IMR-90 (cell line): ENCODE results near the gene SYTL2. TPM values are rescaled to one million over a fixed set of nuclear protein-coding genes. Genes with fewer than 3 reads are reported as not detected.
"Not testable (repeated sequence)": the region's sequence is repeated elsewhere in the genome, so short reads cannot be mapped to it uniquely, and the experiment has no call there.

Source experiments
- ATAC-seq: fragments of 200-7000 bp; cut with Tn5 transposase; 2 replicates; pipeline ENCODE4 v1.9.1; 2020; ENCODE audit warnings: low read depth, mild to moderate bottlenecking, moderate library complexity
- BruUV-seq: library from RNA; stranded (reverse); fragments of 400-500 nt; replicated peaks from 2 replicates; lab custom pipeline; 2021; lab: Mats Ljungman, UMichigan
- CTCF ChIA-PET: fragments of 300-600 bp; formaldehyde crosslinking; extraction: SDS; loops from one replicate; lab custom pipeline; 2021; ENCODE audit warnings: antibody characterized with exemption; lab: Yijun Ruan, JAX
- POLR2A ChIA-PET: fragments of 300-600 bp; sonication (Branson Sonifier 250); formaldehyde crosslinking; loops from one replicate; lab custom pipeline; 2022; ENCODE audit warnings: antibody characterized with exemption; ENCODE audit not compliant: unreplicated experiment; lab: Charles Lee
- DNase-seq: peaks from one replicate; pipeline ENCODE4 v3.0.0; 2013
- H2AFZ ChIP-seq: replicated peaks from 2 replicates; pipeline ENCODE3; 2013; ENCODE audit warnings: low read length, mild to moderate bottlenecking; ENCODE audit not compliant: poor library complexity
- H2AK5ac ChIP-seq: 2 replicates; pipeline ENCODE4 v1.6.1; 2013; ENCODE audit warnings: low read depth, low read length, inconsistent platforms
- H2AK9ac ChIP-seq: replicated peaks from 2 replicates; pipeline ENCODE3; 2013; ENCODE audit warnings: mild to moderate bottlenecking, low read depth, low read length, moderate library complexity; ENCODE audit not compliant: poor library complexity
- H2BK120ac ChIP-seq: 2 replicates; pipeline ENCODE4 v1.6.1; 2013; ENCODE audit warnings: low read depth, low read length, inconsistent platforms
- H2BK15ac ChIP-seq: 3 replicates; pipeline ENCODE4 v1.6.1; 2013; ENCODE audit warnings: low read depth, low read length, inconsistent platforms
- H2BK20ac ChIP-seq: 2 replicates; pipeline ENCODE4 v1.6.1; 2013; ENCODE audit warnings: low read depth, mild to moderate bottlenecking, inconsistent platforms, low read length, moderate library complexity
- H2BK5ac ChIP-seq: 2 replicates; pipeline ENCODE4 v1.6.1; 2013; ENCODE audit warnings: mild to moderate bottlenecking, low read depth, low read length, inconsistent platforms; ENCODE audit not compliant: poor library complexity, severe bottlenecking
- H3K14ac ChIP-seq: replicated peaks from 2 replicates; pipeline ENCODE4 v1.6.1; 2013; ENCODE audit warnings: low read depth, low read length, inconsistent platforms
- H3K18ac ChIP-seq: 2 replicates; pipeline ENCODE4 v1.6.1; 2013; ENCODE audit warnings: low read depth, low read length, control low read depth
- H3K23ac ChIP-seq: 2 replicates; pipeline ENCODE4 v1.6.1; 2013; ENCODE audit warnings: low read depth, low read length, inconsistent platforms
- H3K27ac ChIP-seq: 2 replicates; pipeline ENCODE4 v1.5.1; 2013; ENCODE audit warnings: mild to moderate bottlenecking, control low read depth, low read length; ENCODE audit not compliant: insufficient read depth
- H3K27me3 ChIP-seq: 2 replicates; pipeline ENCODE4 v1.6.1; 2013; ENCODE audit warnings: low read length; ENCODE audit not compliant: control insufficient read depth, insufficient read depth
- H3K36me3 ChIP-seq: 2 replicates; pipeline ENCODE4 v1.6.1; 2013; ENCODE audit warnings: low read length, mixed read lengths; ENCODE audit not compliant: control insufficient read depth, insufficient read depth
- H3K4ac ChIP-seq: 2 replicates; pipeline ENCODE4 v1.6.1; 2013; ENCODE audit warnings: low read depth, low read length, inconsistent platforms
- H3K4me1 ChIP-seq: 2 replicates; pipeline ENCODE4 v1.6.1; 2013; ENCODE audit warnings: low read length, mixed read lengths; ENCODE audit not compliant: control insufficient read depth, insufficient read depth
- H3K4me2 ChIP-seq: 2 replicates; pipeline ENCODE4 v1.6.1; 2013; ENCODE audit warnings: low read depth, mild to moderate bottlenecking, control low read depth, low read length, moderate library complexity
- H3K4me3 ChIP-seq: 2 replicates; pipeline ENCODE4 v1.5.1; 2013; ENCODE audit warnings: low read depth, mild to moderate bottlenecking, control low read depth, low read length, moderate library complexity; ENCODE audit not compliant: insufficient read depth
- H3K56ac ChIP-seq: 2 replicates; pipeline ENCODE4 v1.6.1; 2013; ENCODE audit warnings: low read length, inconsistent platforms; ENCODE audit not compliant: insufficient read depth; ENCODE audit errors: extremely low read depth
- H3K79me1 ChIP-seq, 2 experiments: 2 replicates each; pipeline ENCODE4 v1.6.1; 2013; ENCODE audit warnings: low read length in 2 of 2, inconsistent platforms in 1 of 2, low read depth in 1 of 2
- H3K9ac ChIP-seq: 2 replicates; pipeline ENCODE4 v1.6.1; 2013; ENCODE audit warnings: low read depth, low read length, control low read depth
- H3K9me1 ChIP-seq: 2 replicates; pipeline ENCODE4 v1.6.1; 2013; ENCODE audit warnings: low read length, inconsistent platforms; ENCODE audit not compliant: insufficient read depth
- H3K9me3 ChIP-seq: 2 replicates; pipeline ENCODE4 v1.6.1; 2013; ENCODE audit warnings: low read length; ENCODE audit not compliant: control insufficient read depth, insufficient read depth
- H4K20me1 ChIP-seq: 2 replicates; pipeline ENCODE4 v1.6.1; 2013; ENCODE audit warnings: low read length, inconsistent platforms; ENCODE audit not compliant: insufficient read depth
- H4K5ac ChIP-seq: 2 replicates; pipeline ENCODE4 v1.6.1; 2013; ENCODE audit warnings: mild to moderate bottlenecking, low read depth, low read length, control low read depth
- H4K8ac ChIP-seq, 2 experiments: 2 replicates each; pipeline ENCODE4 v1.6.1; 2013; ENCODE audit warnings: low read depth in 2 of 2, low read length in 2 of 2, control low read depth in 1 of 2, inconsistent platforms in 1 of 2
- H4K91ac ChIP-seq: 2 replicates; pipeline ENCODE4 v1.6.1; 2013; ENCODE audit warnings: low read depth, low read length, inconsistent platforms; ENCODE audit not compliant: insufficient read depth
- CHD1 ChIP-seq: IDR thresholded peaks from 2 replicates; pipeline ENCODE4 v1.6.1; 2012; ENCODE audit warnings: low read depth, low read length, improper control_type of control experiment
- MAFK ChIP-seq: IDR thresholded peaks from 2 replicates; pipeline ENCODE4 v1.6.1; 2012; ENCODE audit warnings: low read depth, low read length, improper control_type of control experiment
- WGBS, 2 experiments: methylation state at CpG; one replicate each; pipeline versions ENCODE4 v1.1.5 to v1.1.7; 2013; ENCODE audit warnings: missing lambda C conversion rate in 2 of 2; ENCODE audit not compliant: insufficient read length in 1 of 2; ENCODE audit errors: extremely low coverage in 2 of 2; 5-methylcytosine and 5-hydroxymethylcytosine counted together
- dilution Hi-C: fragments of 300-500 bp; cut with HindIII; formaldehyde crosslinking; loops from one replicate; pipeline ENCODE4 v1.14.3; 2018; ENCODE audit warnings: low sequenced_read_pairs; ENCODE audit not compliant: unreplicated experiment
- in situ Hi-C: fragments of 300-500 bp; cut with MboI; formaldehyde crosslinking; loops from 3 replicates; pipeline ENCODE4 v1.14.3; 2019; ENCODE audit warnings: low sequenced_read_pairs, inconsistent platforms, mixed read lengths
- intact Hi-C: fragments of 100-400 bp; cut with micrococcal nuclease; formaldehyde crosslinking; loops from 2 replicates; pipeline ENCODE4 v1.10.0; 2022
- polyA plus RNA-seq, 3 experiments: library from polyadenylated mRNA; depleted of rRNA; stranded (reverse); fragments of >200 nt; gene quantifications; 2 replicates each; pipeline ENCODE4 v1.2.3, GENCODE V29; 2012; ENCODE audit warnings: low replicate concordance in 1 of 3
- total RNA-seq: library from RNA; depleted of rRNA; stranded (reverse); fragments of >200 nt; gene quantifications from 2 replicates; pipeline ENCODE4 v1.2.3, GENCODE V29; 2012
- TF ChIP-seq, protein P1 (sequence below): conservative IDR thresholded peaks from 2 replicates; pipeline ENCODE4 v1.5.1; 2012; ENCODE audit warnings: mild to moderate bottlenecking, low read depth, low read length, improper control_type of control experiment

SYTL2 gene
- total and polyA plus RNA-seq, 2 of the 4 experiments (the other 2 are of a cell fraction): 45.2 to 70.0 TPM

DNA sequence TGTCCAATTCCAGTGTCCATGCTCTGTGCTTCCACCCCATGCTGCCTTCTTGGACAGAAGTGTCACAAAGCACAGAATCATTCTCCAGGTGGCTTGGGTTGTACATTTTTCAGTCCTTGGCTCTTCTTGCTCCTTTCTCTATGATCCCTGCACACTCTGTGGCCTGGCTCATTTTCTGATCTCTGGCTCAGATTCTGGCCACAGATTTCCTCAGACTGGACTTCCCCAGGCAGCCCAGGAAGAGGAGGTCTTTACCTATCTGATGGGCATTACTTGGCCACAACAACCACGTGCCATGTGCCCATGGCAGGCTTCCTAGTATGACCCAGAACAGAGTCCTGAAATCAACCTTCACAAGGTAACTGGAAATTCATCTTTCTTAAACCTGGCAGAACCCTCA lies 27.2 kb downstream of the SYTL2 start:
- peaks cover 4% of the 10 kb centered on the region; the same call in 1 of the 2 replicates for H3K9me1 ChIP-seq
- dilution Hi-C loops: no loop called here
- H3K9me3 ChIP-seq: peaks cover 2% of the 10 kb centered on the region; the same call in 1 of the 2 replicates
- DNase-seq: no peak
- H3K4me2 ChIP-seq: no peak overlapping the region
- H4K5ac ChIP-seq: no peak overlapping the region
- no peak overlapping the region for H2AK9ac ChIP-seq
- H3K4me3 ChIP-seq: no peak overlapping the region
- ATAC-seq: no peak
- H3K4ac ChIP-seq: no peak overlapping the region
- peaks cover 12% of the 10 kb centered on the region for H3K4me1 ChIP-seq
- WGBS, 2 experiments: no CpG with 5 or more reads among the region's 1 CpG
- H2BK15ac ChIP-seq: no peak overlapping the region
- H2AFZ ChIP-seq: no peak overlapping the region
- no peak overlapping the region for H4K91ac ChIP-seq
- H2BK20ac ChIP-seq: no peak overlapping the region
- H3K18ac ChIP-seq: no peak overlapping the region
- no peak overlapping the region for H3K56ac ChIP-seq
- no peaks in the 10 kb centered on the region for H3K36me3 ChIP-seq
- H3K23ac ChIP-seq: no peak overlapping the region
- H4K20me1 ChIP-seq: no peaks in the 10 kb centered on the region
- BruUV-seq: no TSS peak
- no peak overlapping the region for H4K8ac ChIP-seq
- H2BK5ac ChIP-seq: no peak overlapping the region
- H3K9ac ChIP-seq: no peak overlapping the region
- no peaks in the 10 kb centered on the region for H3K27me3 ChIP-seq
- no peak overlapping the region for H3K27ac ChIP-seq
- TF ChIP-seq CHD1 (no peak), MAFK (no peak)
- TF ChIP-seq, protein P1, sequence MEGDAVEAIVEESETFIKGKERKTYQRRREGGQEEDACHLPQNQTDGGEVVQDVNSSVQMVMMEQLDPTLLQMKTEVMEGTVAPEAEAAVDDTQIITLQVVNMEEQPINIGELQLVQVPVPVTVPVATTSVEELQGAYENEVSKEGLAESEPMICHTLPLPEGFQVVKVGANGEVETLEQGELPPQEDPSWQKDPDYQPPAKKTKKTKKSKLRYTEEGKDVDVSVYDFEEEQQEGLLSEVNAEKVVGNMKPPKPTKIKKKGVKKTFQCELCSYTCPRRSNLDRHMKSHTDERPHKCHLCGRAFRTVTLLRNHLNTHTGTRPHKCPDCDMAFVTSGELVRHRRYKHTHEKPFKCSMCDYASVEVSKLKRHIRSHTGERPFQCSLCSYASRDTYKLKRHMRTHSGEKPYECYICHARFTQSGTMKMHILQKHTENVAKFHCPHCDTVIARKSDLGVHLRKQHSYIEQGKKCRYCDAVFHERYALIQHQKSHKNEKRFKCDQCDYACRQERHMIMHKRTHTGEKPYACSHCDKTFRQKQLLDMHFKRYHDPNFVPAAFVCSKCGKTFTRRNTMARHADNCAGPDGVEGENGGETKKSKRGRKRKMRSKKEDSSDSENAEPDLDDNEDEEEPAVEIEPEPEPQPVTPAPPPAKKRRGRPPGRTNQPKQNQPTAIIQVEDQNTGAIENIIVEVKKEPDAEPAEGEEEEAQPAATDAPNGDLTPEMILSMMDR: no peak
- no peak overlapping the region for H2BK120ac ChIP-seq
- H2AK5ac ChIP-seq: no peak overlapping the region
- peaks cover 0 to 8% of the 10 kb centered on the region in 2 experiments; a peak in 2 of 4 replicates for H3K79me1 ChIP-seq
- intact Hi-C loops: no loop called here
- POLR2A ChIA-PET: no interaction called here
- H3K14ac ChIP-seq: no peak overlapping the region
- in situ Hi-C loops: no loop called here
- CTCF ChIA-PET: no interaction called here

DNA sequence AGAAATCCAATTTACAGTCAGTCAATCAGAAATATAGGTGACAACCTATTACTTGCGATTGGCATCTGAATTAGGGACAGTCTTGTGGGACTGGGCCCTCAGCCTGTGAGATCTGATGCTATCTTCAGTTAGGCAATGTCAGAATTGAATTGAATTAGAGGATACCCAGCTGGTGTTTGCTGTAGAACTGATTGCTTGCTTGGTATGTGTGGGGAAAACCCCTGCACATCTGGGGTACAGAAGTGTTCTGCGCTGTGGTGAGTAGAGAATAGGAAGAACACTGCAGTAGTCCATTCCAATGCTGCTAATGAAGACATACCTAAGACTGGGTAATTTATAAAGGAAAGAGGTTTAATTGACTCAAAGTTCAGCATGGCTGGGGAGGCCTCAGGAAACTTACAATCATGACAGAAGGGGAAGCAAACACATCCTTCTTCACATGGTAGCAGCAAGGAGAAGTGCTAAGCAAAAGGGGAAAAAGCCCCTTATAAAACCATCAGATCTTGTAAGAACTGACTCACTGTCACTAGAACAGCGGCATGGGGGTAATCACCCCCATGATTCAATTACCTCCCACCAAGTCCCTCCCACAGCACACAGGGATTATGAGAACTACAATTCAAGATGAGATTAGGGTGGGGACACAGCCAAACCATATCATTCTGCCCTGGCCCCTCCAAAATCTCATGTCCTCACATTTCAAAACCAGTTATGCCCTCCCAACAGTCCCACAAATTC lies 30.0 kb downstream of the SYTL2 start:
- H3K4me1 ChIP-seq, POLR2A ChIA-PET, H2BK120ac ChIP-seq: not testable (repeated sequence)

More for the DNA sequence above, 30.0 kb downstream of the SYTL2 start:
- H4K5ac ChIP-seq, H2BK15ac ChIP-seq, intact Hi-C loops, CTCF ChIA-PET, H3K23ac ChIP-seq, H3K4me3 ChIP-seq, H3K9me1 ChIP-seq, dilution Hi-C loops, H3K27me3 ChIP-seq, H4K8ac ChIP-seq, H3K9me3 ChIP-seq, H2AK5ac ChIP-seq, H3K4ac ChIP-seq, DNase-seq, H3K4me2 ChIP-seq, H2AK9ac ChIP-seq, in situ Hi-C loops, ATAC-seq, BruUV-seq, H3K79me1 ChIP-seq, H3K56ac ChIP-seq, H3K9ac ChIP-seq, H2BK20ac ChIP-seq, H3K27ac ChIP-seq, H3K18ac ChIP-seq, H4K20me1 ChIP-seq, H2BK5ac ChIP-seq, H3K14ac ChIP-seq, H3K36me3 ChIP-seq, H2AFZ ChIP-seq, H4K91ac ChIP-seq: not testable (repeated sequence)
- WGBS, 2 experiments: 100% methylated on average over 2 of the region's 3 CpGs; no CpG with 5 or more reads in 1 of the 2 experiments
